Osteocyte (in vitro differentiated cells): ENCODE data around the gene TMEM119. TPM values are rescaled to one million over a fixed set of nuclear protein-coding genes. Genes with fewer than 3 reads are reported as not detected.

Experiments
- DNase-seq: peaks from one replicate; pipeline ENCODE4 v3.0.0; 2021; ENCODE audit warnings: mixed read lengths; ENCODE audit not compliant: unreplicated experiment; ENCODE audit errors: extremely low spot score
- H3K27ac Mint-ChIP-seq: one replicate; pipeline ENCODE4 v1.8.0; 2021; ENCODE audit warnings: mild to moderate bottlenecking, mixed read lengths; ENCODE audit not compliant: unreplicated experiment
- H3K27me3 Mint-ChIP-seq: one replicate; pipeline ENCODE4 v1.8.0; 2021; ENCODE audit warnings: mixed read lengths; ENCODE audit not compliant: unreplicated experiment
- H3K36me3 Mint-ChIP-seq: one replicate; pipeline ENCODE4 v1.8.0; 2021; ENCODE audit warnings: mixed read lengths; ENCODE audit not compliant: unreplicated experiment
- H3K4me1 Mint-ChIP-seq: one replicate; pipeline ENCODE4 v1.8.0; 2021; ENCODE audit warnings: mixed read lengths; ENCODE audit not compliant: unreplicated experiment
- H3K4me3 Mint-ChIP-seq: one replicate; pipeline ENCODE4 v1.8.0; 2021; ENCODE audit warnings: mild to moderate bottlenecking, moderate library complexity, mixed read lengths; ENCODE audit not compliant: unreplicated experiment
- H3K9me3 Mint-ChIP-seq: one replicate; pipeline ENCODE4 v1.8.0; 2021; ENCODE audit warnings: mixed read lengths; ENCODE audit not compliant: unreplicated experiment
- total RNA-seq: library from RNA; stranded (reverse); gene quantifications from 2 replicates; pipeline ENCODE4 v1.2.1, GENCODE V29; 2021
- TF ChIP-seq, protein P1 (sequence below): fragments of 200-600 bp; sonication (generic); IDR thresholded peaks from 2 replicates; pipeline ENCODE4 v1.5.0; 2021; ENCODE audit warnings: antibody characterized with exemption, mild to moderate bottlenecking, moderate library complexity

Gene TMEM119
- total RNA-seq, 1 donor from 2014 or later: 54.0 TPM

DNA sequence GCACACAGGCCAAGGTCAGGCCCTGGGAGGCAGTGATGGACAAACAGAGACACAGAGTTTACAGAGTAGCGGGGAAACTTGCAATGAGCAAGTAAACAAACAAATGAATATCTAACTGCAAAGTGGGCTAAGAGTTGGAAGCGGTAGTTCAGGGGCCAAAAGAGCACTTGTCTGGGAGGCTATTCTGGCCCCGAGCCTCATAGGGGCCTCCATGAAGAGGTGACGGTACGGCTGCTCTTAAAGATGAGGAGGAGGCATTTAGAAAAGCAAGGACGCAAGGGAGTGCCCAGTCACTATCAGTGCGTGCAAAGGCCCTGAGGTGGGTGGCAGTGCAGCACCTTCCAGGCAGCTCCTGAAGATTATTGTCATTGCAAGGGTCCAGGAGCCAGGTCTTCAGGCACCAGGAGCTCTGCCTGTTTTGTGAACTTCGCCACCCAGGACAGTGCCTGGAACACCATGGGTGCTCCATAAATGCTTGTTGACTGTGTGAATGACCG lies 4.4 kb upstream of the TMEM119 start:
- Mint-ChIP-seq H3K36me3 (no peaks in the 10 kb centered on the region), H3K4me1 (peaks cover 28% of the 10 kb centered on the region), H3K27ac (no peak overlapping the region), H3K9me3 (no peaks in the 10 kb centered on the region), H3K4me3 (no peak overlapping the region), H3K27me3 (no peaks in the 10 kb centered on the region)
- TF ChIP-seq, protein P1, sequence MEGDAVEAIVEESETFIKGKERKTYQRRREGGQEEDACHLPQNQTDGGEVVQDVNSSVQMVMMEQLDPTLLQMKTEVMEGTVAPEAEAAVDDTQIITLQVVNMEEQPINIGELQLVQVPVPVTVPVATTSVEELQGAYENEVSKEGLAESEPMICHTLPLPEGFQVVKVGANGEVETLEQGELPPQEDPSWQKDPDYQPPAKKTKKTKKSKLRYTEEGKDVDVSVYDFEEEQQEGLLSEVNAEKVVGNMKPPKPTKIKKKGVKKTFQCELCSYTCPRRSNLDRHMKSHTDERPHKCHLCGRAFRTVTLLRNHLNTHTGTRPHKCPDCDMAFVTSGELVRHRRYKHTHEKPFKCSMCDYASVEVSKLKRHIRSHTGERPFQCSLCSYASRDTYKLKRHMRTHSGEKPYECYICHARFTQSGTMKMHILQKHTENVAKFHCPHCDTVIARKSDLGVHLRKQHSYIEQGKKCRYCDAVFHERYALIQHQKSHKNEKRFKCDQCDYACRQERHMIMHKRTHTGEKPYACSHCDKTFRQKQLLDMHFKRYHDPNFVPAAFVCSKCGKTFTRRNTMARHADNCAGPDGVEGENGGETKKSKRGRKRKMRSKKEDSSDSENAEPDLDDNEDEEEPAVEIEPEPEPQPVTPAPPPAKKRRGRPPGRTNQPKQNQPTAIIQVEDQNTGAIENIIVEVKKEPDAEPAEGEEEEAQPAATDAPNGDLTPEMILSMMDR: no peak
- no peak for DNase-seq

GRCh38 chr12:108600702-108601007 lies 2.8 kb upstream of the TMEM119 start:
- no peak for DNase-seq
- TF ChIP-seq, protein P1: no peak
- Mint-ChIP-seq H3K9me3 (no peaks in the 10 kb centered on the region), H3K36me3 (no peaks in the 10 kb centered on the region), H3K27ac (no peak overlapping the region), H3K27me3 (no peaks in the 10 kb centered on the region), H3K4me3 (no peak overlapping the region), H3K4me1 (peaks cover 21% of the 10 kb centered on the region)

DNA sequence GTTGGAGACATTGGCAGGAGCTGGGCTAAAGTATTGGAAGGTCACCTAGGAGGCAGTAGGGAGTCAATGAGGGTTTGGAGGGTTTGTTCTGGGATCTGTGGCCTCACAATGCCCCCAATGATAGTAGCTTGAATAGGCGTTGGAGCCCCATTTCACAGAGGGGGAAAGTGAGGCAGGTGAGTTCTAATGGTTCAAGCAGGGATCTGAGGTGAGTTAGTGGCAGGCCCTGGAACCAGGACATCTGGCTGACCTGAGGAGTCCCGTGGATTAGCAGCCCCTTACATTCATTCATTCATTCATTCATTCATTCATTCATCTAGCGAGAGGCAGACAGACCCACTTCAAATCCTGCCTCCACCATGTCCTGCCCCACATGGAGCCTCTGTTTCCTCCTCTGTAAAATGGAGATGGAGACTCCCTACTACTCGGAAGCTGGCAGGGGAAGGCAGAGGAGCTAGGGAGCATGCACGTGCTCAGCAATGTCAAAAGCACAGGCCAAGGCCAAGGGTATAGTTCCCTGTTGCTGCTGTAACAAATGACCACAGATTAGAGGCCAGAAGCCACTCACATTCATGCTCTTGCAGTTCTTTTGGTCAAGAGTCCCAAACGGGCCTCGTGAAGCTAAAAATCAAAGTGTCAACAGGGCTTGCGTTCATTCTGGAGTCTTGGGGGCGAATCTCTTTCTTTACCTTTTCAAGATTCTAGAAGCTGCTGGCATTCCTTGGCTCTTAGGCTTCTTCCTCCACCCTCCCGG lies 2.2 kb upstream of the TMEM119 start:
- Mint-ChIP-seq H3K27me3 (no peaks in the 10 kb centered on the region), H3K27ac (no peak overlapping the region), H3K4me1 (peaks cover 17% of the 10 kb centered on the region), H3K36me3 (no peaks in the 10 kb centered on the region), H3K9me3 (no peaks in the 10 kb centered on the region), H3K4me3 (no peak overlapping the region)
- TF ChIP-seq, protein P1: no peak
- DNase-seq: no peak

GRCh38 chr12:108599541-108599940 lies 1.7 kb upstream of the TMEM119 start:
- H3K4me3 Mint-ChIP-seq: no peak overlapping the region
- DNase-seq: no peak
- no peaks in the 10 kb centered on the region for H3K27me3 Mint-ChIP-seq
- H3K27ac Mint-ChIP-seq: no peak overlapping the region
- TF ChIP-seq, protein P1: no peak
- peaks cover 12% of the 10 kb centered on the region for H3K4me1 Mint-ChIP-seq
- H3K9me3 Mint-ChIP-seq: no peaks in the 10 kb centered on the region
- no peaks in the 10 kb centered on the region for H3K36me3 Mint-ChIP-seq

GRCh38 chr12:108598553-108599250 lies 818 bp upstream of the TMEM119 start:
- H3K27ac Mint-ChIP-seq: no peak overlapping the region
- H3K4me3 Mint-ChIP-seq: no peak overlapping the region
- H3K9me3 Mint-ChIP-seq: no peaks in the 10 kb centered on the region
- H3K4me1 Mint-ChIP-seq: peaks cover 7% of the 10 kb centered on the region
- H3K27me3 Mint-ChIP-seq: no peaks in the 10 kb centered on the region
- TF ChIP-seq, protein P1: no peak
- H3K36me3 Mint-ChIP-seq: no peaks in the 10 kb centered on the region
- DNase-seq: no peak
